HCT116 (cell line): ENCODE measurements around the gene EPHA6. TPM values are rescaled to one million over a fixed set of nuclear protein-coding genes. Genes with fewer than 3 reads are reported as not detected.

Experiments used
- ATAC-seq: fragments of 200-7000 bp; cut with Tn5 transposase; 2 replicates; pipeline ENCODE4 v1.9.1; 2020; ENCODE audit warnings: mild to moderate bottlenecking, moderate library complexity
- BruUV-seq: library from RNA; stranded (reverse); fragments of 400-500 nt; replicated peaks from 2 replicates; lab custom pipeline; 2021; lab: Mats Ljungman, UMichigan
- CTCF ChIA-PET: fragments of 300-600 bp; sonication (Branson Sonifier 250); formaldehyde crosslinking; loops from one replicate; lab custom pipeline; 2021; ENCODE audit warnings: antibody characterized with exemption; lab: Charles Lee
- POLR2A ChIA-PET: fragments of 300-600, 350-600 bp; sonication (Branson Sonifier 250); formaldehyde crosslinking; loops from one replicate; lab custom pipeline; 2021; ENCODE audit warnings: antibody characterized with exemption; lab: Charles Lee
- RAD21 ChIA-PET, 2 experiments: fragments of 300-600 bp; sonication (Branson Sonifier 250); formaldehyde crosslinking; loops; one replicate each; lab custom pipeline; 2023; ENCODE audit warnings: low total read pairs in 2 of 2; ENCODE audit not compliant: uncharacterized antibody in 2 of 2, unreplicated experiment in 2 of 2, low non-redundant PET in 1 of 2; lab: Charles Lee
- DNase-seq: peaks from one replicate; pipeline ENCODE4 v3.0.0-alpha.2; 2010; ENCODE audit warnings: low read depth, low spot score
- H2AFZ ChIP-seq: fragments of 200-600 bp; shearing (Covaris generic), sonication (generic); 2 replicates; pipeline ENCODE4 v1.6.1; 2017; ENCODE audit warnings: low read depth, mixed run types, mixed read lengths, antibody characterized with exemption, low read length; ENCODE audit not compliant: poor library complexity, severe bottlenecking
- H3K27ac ChIP-seq: 2 replicates; pipeline ENCODE4 v1.5.1; 2012; ENCODE audit warnings: low read depth, low read length
- H3K27me3 ChIP-seq: fragments of 200-600 bp; sonication (generic); 2 replicates; pipeline ENCODE4 v1.6.1; 2016; ENCODE audit warnings: mixed run types, low read length, mixed read lengths; ENCODE audit not compliant: insufficient read depth
- H3K36me3 ChIP-seq, 2 experiments: fragments of 200-500 bp in 1 of 2; fragments of 200-600 bp in 1 of 2; sonication (Bioruptor generic) in 1 of 2; sonication (generic) in 1 of 2; 2 replicates each; pipeline versions ENCODE4 v1.5.1 to v1.6.1; 2014 to 2016; ENCODE audit warnings: low read length in 2 of 2, inconsistent platforms in 1 of 2, mixed read lengths in 1 of 2, mixed run types in 1 of 2; ENCODE audit not compliant: insufficient read depth in 2 of 2, control insufficient read depth in 1 of 2
- H3K4me1 ChIP-seq, 2 experiments: fragments of 200-600 bp in 1 of 2; sonication (generic) in 1 of 2; 2 replicates each; pipeline versions ENCODE4 v1.5.1 to v1.6.1; 2012 to 2017; ENCODE audit warnings: low read length in 2 of 2, inconsistent platforms in 1 of 2, mild to moderate bottlenecking in 1 of 2, mixed read lengths in 1 of 2, mixed run types in 1 of 2, moderate library complexity in 1 of 2; ENCODE audit not compliant: insufficient read depth in 2 of 2, control insufficient read depth in 1 of 2
- H3K4me2 ChIP-seq: fragments of 200-600 bp; sonication (generic); 2 replicates; pipeline ENCODE4 v1.6.1; 2017; ENCODE audit warnings: mixed run types, low read length, mixed read lengths
- H3K4me3 ChIP-seq, 2 experiments: fragments of 200-600 bp in 1 of 2; sonication (generic) in 1 of 2; replicated peaks in 1 of 2; 2 replicates each; pipeline ENCODE4 v1.5.1; 2011 to 2016; ENCODE audit warnings: low read length in 2 of 2, control low read depth in 1 of 2, low read depth in 1 of 2, mild to moderate bottlenecking in 1 of 2, mixed read lengths in 1 of 2, mixed run types in 1 of 2
- H3K79me2 ChIP-seq: fragments of 200-600 bp; sonication (generic); 2 replicates; pipeline ENCODE4 v1.6.1; 2017; ENCODE audit warnings: mild to moderate bottlenecking, mixed run types, low read length, moderate library complexity, mixed read lengths; ENCODE audit not compliant: insufficient read depth
- H3K9ac ChIP-seq: fragments of 200-600 bp; sonication (generic); 2 replicates; pipeline ENCODE4 v1.6.1; 2016; ENCODE audit warnings: low read length, mixed read lengths
- H3K9me2 ChIP-seq: fragments of 200-600 bp; sonication (generic), shearing (Covaris generic); 2 replicates; pipeline ENCODE4 v1.6.1; 2017; ENCODE audit warnings: mixed run types, mild to moderate bottlenecking, moderate library complexity; ENCODE audit not compliant: insufficient read depth
- H3K9me3 ChIP-seq, 2 experiments: fragments of 200-500 bp in 1 of 2; fragments of 200-600 bp in 1 of 2; sonication (Bioruptor generic) in 1 of 2; sonication (generic) in 1 of 2; 2 replicates each; pipeline ENCODE4 v1.6.1; 2014 to 2017; ENCODE audit warnings: low read length in 2 of 2, mixed read lengths in 2 of 2, inconsistent platforms in 1 of 2, low read depth in 1 of 2, mild to moderate bottlenecking in 1 of 2, mixed run types in 1 of 2, moderate library complexity in 1 of 2; ENCODE audit not compliant: control insufficient read depth in 1 of 2, insufficient read depth in 1 of 2
- H4K20me1 ChIP-seq: fragments of 200-600 bp; sonication (generic), shearing (Covaris generic); 2 replicates; pipeline ENCODE4 v1.6.1; 2017; ENCODE audit warnings: mixed run types, mild to moderate bottlenecking, moderate library complexity; ENCODE audit not compliant: insufficient read depth
- ATF3 ChIP-seq: IDR thresholded peaks from 2 replicates; pipeline ENCODE4 v1.6.1; 2012
- CBX3 ChIP-seq: IDR thresholded peaks from 2 replicates; pipeline ENCODE4 v1.6.1; 2012; ENCODE audit warnings: low read depth
- CEBPB ChIP-seq: IDR thresholded peaks from 2 replicates; pipeline ENCODE4 v1.6.1; 2012; ENCODE audit warnings: low read depth
- EZH2phosphoT487 ChIP-seq: fragments of 200-600 bp; IDR thresholded peaks from 2 replicates; pipeline ENCODE4 v1.6.1; 2018; ENCODE audit warnings: antibody characterized with exemption, borderline replicate concordance
- FOSL1 ChIP-seq: IDR thresholded peaks from 2 replicates; pipeline ENCODE4 v1.6.1; 2012; ENCODE audit warnings: low read depth
- POLR2A ChIP-seq: IDR thresholded peaks from 2 replicates; pipeline ENCODE4 v1.7.0; 2011; ENCODE audit warnings: borderline replicate concordance; ENCODE audit not compliant: insufficient read depth, insufficient read length; ENCODE audit errors: extremely low read depth
- POLR2AphosphoS5 ChIP-seq: IDR thresholded peaks from 2 replicates; pipeline ENCODE4 v1.6.1; 2011; ENCODE audit warnings: mild to moderate bottlenecking, low read depth, low read length, moderate library complexity
- REST ChIP-seq: IDR thresholded peaks from 2 replicates; pipeline ENCODE4 v1.6.1; 2012; ENCODE audit warnings: low read depth
- TCF7L2 ChIP-seq: IDR thresholded peaks from 2 replicates; pipeline ENCODE4 v1.7.0; 2011; ENCODE audit warnings: borderline replicate concordance, inconsistent platforms; ENCODE audit not compliant: insufficient read depth, insufficient read length; ENCODE audit errors: extremely low read depth
- ZFX ChIP-seq: fragments of 450-650 bp; IDR thresholded peaks from 2 replicates; pipeline ENCODE4 v1.6.1; 2017
- ZNF274 ChIP-seq: fragments of 200-500 bp; sonication (Bioruptor generic); IDR thresholded peaks from 2 replicates; pipeline ENCODE4 v1.6.1; 2014; ENCODE audit warnings: mild to moderate bottlenecking, low read depth, low read length, inconsistent platforms
- intact Hi-C: fragments of 100-400 bp; cut with micrococcal nuclease; formaldehyde crosslinking; loops from 2 replicates; pipeline ENCODE4 v1.10.0; 2022
- total RNA-seq: library from RNA; stranded (reverse); gene quantifications from one replicate; pipeline ENCODE4 v1.2.1, GENCODE V29; 2021; ENCODE audit not compliant: unreplicated experiment
- TF ChIP-seq, protein P1 (sequence below), 3 experiments: fragments of 200-600 bp in 1 of 3; sonication (generic) in 1 of 3; IDR thresholded peaks in 2 of 3; conservative IDR thresholded peaks in 1 of 3; 2 replicates each; pipeline ENCODE4 v1.5.1; 2012 to 2017; ENCODE audit warnings: low read depth in 2 of 3, low read length in 2 of 3, antibody characterized with exemption in 1 of 3, borderline replicate concordance in 1 of 3, control low read depth in 1 of 3, mild to moderate bottlenecking in 1 of 3, mixed read lengths in 1 of 3, mixed run types in 1 of 3, moderate library complexity in 1 of 3; ENCODE audit not compliant: insufficient read depth in 1 of 3

The EPHA6 gene
- total RNA-seq, 1 experiment from 2014 or later, result not detected

DNA sequence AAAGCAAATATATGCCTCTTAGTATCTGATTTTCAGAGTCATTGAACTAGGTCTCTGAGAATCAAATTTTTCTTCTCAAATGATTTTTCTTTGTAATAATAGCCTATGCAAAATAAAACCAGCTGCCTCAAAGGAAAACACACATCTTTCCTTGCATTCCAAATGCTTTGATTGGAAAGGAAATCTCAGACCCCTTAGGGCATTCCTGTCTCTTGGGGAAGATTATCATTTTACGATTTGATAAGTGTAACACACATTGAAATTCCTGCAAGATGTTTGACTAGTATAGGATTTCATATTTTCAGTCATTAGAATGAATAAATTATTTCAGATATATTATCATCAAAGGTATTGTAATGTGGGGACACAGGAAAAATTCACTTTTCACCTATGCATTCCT, 244.8 kb downstream of the EPHA6 start:
- Histone ChIP-seq H3K9me3 (peaks cover 6 to 12% of the 10 kb centered on the region in 2 experiments; a peak in 2 of 4 replicates), H2AFZ (no peak overlapping the region), H3K27ac (no peak overlapping the region), H3K27me3 (no peaks in the 10 kb centered on the region), H3K9me2 (no peaks in the 10 kb centered on the region), H3K9ac (no peak overlapping the region), H3K4me3 (no peak overlapping the region), H4K20me1 (no peaks in the 10 kb centered on the region), H3K79me2 (no peaks in the 10 kb centered on the region), H3K36me3 (no peaks in the 10 kb centered on the region), H3K4me2 (no peak overlapping the region), H3K4me1 (no peaks in the 10 kb centered on the region)
- ChIA-PET RAD21 (no interaction called here), POLR2A (no interaction called here), CTCF (no interaction called here)
- intact Hi-C loops, result no loop called here
- ATAC-seq, result no peak
- no peak for TF ChIP-seq REST
- no peak for TF ChIP-seq ATF3
- TF ChIP-seq, protein P1, sequence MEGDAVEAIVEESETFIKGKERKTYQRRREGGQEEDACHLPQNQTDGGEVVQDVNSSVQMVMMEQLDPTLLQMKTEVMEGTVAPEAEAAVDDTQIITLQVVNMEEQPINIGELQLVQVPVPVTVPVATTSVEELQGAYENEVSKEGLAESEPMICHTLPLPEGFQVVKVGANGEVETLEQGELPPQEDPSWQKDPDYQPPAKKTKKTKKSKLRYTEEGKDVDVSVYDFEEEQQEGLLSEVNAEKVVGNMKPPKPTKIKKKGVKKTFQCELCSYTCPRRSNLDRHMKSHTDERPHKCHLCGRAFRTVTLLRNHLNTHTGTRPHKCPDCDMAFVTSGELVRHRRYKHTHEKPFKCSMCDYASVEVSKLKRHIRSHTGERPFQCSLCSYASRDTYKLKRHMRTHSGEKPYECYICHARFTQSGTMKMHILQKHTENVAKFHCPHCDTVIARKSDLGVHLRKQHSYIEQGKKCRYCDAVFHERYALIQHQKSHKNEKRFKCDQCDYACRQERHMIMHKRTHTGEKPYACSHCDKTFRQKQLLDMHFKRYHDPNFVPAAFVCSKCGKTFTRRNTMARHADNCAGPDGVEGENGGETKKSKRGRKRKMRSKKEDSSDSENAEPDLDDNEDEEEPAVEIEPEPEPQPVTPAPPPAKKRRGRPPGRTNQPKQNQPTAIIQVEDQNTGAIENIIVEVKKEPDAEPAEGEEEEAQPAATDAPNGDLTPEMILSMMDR (IDR thresholded peaks at IDR 0.05 in 2 of 3, conservative IDR thresholded peaks at IDR 0.05 in 1 of 3; ENCODE audit: borderline replicate concordance in 1 of 3, insufficient read depth in 1 of 3, low read depth in 2 of 3, low read length in 2 of 3), result no peak
- no peak for TF ChIP-seq POLR2AphosphoS5
- no peak for TF ChIP-seq ZFX
- TF ChIP-seq CEBPB, result no peak
- no peak for TF ChIP-seq ZNF274
- TF ChIP-seq TCF7L2, result no peak
- no peak for TF ChIP-seq POLR2A
- no peak for TF ChIP-seq FOSL1
- no peak for TF ChIP-seq CBX3
- TF ChIP-seq EZH2phosphoT487, result no peak
- DNase-seq, result no peak
- no TSS peak for BruUV-seq
